D721Med (cell line): ENCODE results near the gene EYS.
"Not testable (repeated sequence)": the region's sequence is repeated elsewhere in the genome, so short reads cannot be mapped to it uniquely, and the experiment has no call there.

Experiments
- DNase-seq: peaks from one replicate; pipeline ENCODE4 v3.0.0; 2011; ENCODE audit warnings: low spot score; ENCODE audit not compliant: insufficient read length
- FAIRE-seq: peaks from 2 replicates; lab custom pipeline; 2011; peaks lifted over from hg19 to GRCh38; lab: Jason Lieb, UNC
- TF ChIP-seq, protein P1 (sequence below): IDR thresholded peaks from 2 replicates; pipeline ENCODE4 v1.5.1; 2012; ENCODE audit warnings: mild to moderate bottlenecking, control low read depth; ENCODE audit not compliant: insufficient read depth; ENCODE audit errors: missing control alignments

The EYS gene

DNA sequence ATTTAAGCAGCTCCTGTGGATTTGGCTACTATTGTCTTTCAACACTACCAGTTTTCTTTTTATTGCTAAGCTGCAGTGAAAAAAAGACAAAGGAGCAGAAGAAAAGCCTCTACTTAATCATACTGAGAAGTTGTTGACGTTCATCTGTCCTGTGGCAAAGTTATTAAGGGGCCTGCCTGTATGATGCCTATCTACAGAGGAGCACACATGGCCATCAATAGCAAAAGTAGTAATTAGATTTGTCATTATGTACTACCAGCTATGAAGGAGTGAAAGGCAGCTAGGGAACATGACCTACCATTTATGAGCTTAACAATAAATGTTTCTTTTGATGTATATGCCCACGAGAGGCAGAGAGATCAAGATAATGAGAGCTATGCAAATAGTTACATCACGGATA is 1450.5 kb downstream of the EYS start:
- FAIRE-seq = peak; percentile 21
- TF ChIP-seq, protein P1, sequence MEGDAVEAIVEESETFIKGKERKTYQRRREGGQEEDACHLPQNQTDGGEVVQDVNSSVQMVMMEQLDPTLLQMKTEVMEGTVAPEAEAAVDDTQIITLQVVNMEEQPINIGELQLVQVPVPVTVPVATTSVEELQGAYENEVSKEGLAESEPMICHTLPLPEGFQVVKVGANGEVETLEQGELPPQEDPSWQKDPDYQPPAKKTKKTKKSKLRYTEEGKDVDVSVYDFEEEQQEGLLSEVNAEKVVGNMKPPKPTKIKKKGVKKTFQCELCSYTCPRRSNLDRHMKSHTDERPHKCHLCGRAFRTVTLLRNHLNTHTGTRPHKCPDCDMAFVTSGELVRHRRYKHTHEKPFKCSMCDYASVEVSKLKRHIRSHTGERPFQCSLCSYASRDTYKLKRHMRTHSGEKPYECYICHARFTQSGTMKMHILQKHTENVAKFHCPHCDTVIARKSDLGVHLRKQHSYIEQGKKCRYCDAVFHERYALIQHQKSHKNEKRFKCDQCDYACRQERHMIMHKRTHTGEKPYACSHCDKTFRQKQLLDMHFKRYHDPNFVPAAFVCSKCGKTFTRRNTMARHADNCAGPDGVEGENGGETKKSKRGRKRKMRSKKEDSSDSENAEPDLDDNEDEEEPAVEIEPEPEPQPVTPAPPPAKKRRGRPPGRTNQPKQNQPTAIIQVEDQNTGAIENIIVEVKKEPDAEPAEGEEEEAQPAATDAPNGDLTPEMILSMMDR = no peak
- no peak for DNase-seq

DNA sequence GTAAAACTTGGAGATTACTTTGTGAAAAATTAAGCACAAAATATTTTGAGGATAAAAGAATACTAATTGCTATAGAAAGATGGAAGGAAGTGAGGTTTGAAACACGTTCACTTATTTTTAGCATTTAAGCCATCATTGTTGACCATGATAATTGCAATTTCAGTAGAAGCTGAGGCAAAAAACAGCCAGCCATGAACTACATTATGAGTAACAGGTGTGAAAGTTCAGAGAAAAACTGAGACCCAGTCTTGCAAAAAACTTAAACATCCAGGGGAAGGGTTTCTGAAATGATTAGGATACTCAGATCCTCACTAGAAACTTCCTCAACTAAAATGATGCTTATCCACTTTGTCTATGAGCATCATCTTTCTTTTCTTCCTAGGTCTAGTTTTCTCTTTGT is 1452.0 kb downstream of the EYS start:
- no peak for DNase-seq
- TF ChIP-seq, protein P1 = no peak
- no peak for FAIRE-seq

DNA sequence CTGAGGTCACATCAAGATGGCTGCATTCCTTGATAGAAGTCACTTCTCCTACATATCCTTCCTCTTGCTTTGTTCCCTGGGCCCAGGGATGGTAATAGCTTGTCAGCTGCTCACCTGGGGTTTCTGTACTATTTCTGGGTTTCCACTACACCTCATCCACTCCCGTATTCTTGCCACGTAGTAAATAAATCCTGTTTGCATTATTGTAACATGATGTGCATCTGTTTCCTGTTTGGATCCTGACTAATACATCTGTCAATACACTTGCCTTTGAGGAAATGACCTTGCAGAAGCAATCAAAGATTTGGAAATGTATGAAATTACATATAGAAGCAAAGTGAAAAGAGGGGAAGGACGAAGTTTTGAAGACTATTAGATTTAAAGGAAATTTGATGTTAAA is 1452.5 kb downstream of the EYS start:
- FAIRE-seq (no peak), DNase-seq (no peak)
- TF ChIP-seq, protein P1 = no peak

DNA sequence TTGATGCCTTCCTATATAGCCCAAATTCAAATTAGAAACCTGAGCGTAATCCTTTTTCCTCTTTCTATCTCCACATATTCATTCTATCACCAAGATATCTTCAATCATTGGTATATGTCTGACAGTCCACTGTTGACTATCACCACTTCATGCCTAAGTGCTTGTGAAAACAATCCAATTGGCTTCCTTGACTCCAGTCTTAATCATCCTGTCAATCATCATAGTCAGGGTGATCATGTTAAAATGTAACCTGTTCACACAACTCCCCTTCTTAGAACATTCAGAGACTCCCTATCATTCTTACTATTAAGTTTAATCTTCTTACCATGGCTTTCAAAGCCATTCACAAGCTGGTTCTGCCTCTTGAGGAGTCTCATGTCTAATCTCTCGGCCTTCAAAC is 1454.8 kb downstream of the EYS start:
- FAIRE-seq (peak; percentile 92), DNase-seq (no peak)
- TF ChIP-seq, protein P1 = no peak

DNA sequence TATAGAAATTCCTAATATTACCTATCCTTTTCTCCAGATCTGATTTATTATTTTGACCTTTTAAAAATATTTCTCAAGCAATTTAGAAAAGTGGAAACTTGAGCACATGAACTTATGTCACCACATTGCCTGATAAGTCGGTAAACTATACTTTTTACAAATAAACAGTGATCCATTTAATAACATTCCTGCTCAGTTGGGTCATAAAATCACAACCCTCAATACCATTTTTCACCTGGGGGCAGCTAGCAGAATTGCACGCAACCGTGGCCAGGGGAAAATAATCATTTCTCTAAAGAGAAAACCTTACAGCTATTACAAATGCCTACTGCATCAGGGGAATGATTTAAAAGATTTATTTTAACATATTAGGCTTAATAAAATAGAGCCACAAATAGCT is 1456.9 kb downstream of the EYS start:
- no peak for FAIRE-seq
- DNase-seq = no peak
- TF ChIP-seq, protein P1 = no peak

DNA sequence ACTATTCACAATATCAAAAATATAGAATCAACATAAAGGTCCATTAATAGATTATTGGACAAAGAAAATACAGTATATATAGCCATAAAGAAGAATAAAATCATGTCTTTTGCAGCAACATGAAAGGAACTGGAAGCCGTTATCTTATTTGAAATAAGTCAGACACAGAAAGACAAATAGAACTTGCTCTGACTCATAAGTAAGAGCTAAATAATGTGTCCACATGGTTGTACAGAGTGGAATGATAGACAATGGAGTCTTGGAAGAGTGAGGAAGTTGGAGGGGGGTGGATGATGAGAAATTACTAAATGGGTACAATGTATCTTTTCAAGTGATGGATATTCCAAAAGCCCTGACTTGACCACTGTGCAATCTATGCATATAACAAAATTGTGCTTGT is 1457.9 kb downstream of the EYS start:
- FAIRE-seq (no peak), DNase-seq (no peak)
- TF ChIP-seq, protein P1 = no peak

DNA sequence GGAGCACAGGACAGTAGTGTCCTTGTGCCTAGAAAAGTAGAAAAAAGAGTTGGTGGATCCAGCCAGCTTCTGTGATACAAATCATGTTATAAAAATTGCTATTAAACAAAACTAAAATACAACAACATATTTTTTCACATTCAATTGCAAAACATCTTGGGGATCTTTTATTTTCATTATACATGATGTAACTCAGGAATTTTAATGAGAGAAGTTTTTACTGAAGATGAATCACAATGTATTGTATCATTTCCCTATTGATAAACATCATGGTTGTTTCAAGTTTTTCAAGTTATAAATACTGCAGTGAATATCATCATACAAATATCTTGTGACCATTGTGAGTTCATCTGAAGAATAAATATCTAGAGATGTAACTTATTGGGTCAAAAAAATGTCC is 1463.4 kb downstream of the EYS start:
- DNase-seq (no peak), FAIRE-seq (no peak)
- TF ChIP-seq, protein P1 = no peak

DNA sequence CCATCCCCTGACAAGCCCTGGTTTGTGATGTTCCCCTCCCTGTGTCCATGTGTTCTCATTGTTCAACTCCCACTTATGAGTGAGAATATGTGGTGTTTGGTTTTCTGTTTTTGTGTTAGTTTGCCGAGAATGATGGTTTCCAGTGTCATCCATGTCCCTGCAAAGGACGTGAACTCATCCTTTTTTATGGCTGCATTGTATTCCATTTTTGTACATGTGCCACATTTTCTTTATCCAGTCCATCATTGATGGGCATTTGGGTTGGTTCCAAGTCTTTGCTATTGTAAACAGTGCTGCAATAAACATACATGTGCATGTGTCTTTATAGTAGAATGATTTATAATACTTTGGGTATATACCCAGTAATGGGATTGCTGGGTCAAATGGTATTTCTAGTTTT is 1468.1 kb downstream of the EYS start:
- not testable (repeated sequence) for FAIRE-seq, DNase-seq
